ENCODE measurements around the gene FOXD1.
"Not testable (repeated sequence)": the region's sequence is repeated elsewhere in the genome, so short reads cannot be mapped to it uniquely, and the experiment has no call there.

FOXD1 gene

GRCh38 chr5:73448463-73449136 is at the start of gene FOXD1:
TSS of gene FOXD1 (minus strand) at chr5:73448777. CDS start at chr5:73448362, 415 bp downstream.
- DNase-seq (ENCODE audit: low spot score) = peak; percentile 30

DNA sequence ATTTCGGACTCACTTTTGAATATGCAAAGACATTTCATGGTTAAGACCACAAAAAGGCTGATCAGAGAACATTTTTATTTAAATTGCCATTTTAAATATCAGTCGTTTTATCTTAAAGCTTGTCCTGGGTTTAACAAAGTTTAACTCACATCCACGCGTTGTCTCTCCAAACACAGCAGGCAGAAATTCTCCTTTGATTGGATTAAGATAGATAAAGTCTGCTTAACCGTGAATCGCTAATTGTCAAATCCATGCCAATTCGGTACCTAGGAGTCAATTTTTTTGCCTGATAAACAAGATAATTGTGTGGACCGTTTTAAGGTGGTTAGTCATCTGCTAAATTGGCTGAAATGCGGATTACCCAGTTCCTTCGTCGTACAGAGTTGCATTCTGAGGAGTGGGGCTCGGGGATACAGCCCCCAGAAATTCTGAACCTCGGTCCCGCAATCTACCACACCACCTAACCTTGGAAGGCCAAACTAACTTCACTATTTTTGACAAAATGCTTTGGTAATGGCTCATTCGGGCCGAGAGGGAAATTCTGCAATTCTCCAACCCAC is 49.0 kb upstream of the FOXD1 start:
- DNase-seq (ENCODE audit: low spot score) = no peak

GRCh38 chr5:73496984-73497457 is 48.4 kb upstream of the FOXD1 start:
- DNase-seq (ENCODE audit: low spot score) = peak; percentile 40

DNA sequence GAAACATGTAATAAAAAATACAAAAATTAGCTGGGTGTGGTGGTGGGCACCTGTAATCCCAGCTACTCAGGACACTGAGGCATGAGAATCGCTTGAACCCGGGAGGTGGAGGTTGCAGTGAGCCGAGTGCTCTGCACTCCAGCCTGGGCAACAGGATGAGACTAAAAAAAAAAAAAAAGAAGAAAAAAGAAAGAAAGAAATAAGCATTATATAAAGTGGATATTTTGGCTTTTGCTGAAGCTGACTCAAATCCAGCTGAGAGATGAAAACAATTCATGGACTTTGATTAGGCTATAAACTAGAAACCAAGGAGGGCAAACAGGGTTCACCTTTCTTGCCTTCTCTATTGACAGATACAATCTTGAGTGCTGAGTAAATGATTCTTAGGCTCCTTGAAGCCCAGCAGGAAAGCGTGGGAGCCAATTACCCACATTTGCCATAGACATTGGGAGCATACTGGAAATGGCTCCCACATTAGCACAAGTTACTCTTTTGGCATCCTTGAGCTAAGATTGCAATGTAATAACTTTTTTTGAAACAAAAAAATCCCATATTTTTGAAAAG is 47.3 kb upstream of the FOXD1 start:
- DNase-seq (ENCODE audit: low spot score) = no peak

DNA sequence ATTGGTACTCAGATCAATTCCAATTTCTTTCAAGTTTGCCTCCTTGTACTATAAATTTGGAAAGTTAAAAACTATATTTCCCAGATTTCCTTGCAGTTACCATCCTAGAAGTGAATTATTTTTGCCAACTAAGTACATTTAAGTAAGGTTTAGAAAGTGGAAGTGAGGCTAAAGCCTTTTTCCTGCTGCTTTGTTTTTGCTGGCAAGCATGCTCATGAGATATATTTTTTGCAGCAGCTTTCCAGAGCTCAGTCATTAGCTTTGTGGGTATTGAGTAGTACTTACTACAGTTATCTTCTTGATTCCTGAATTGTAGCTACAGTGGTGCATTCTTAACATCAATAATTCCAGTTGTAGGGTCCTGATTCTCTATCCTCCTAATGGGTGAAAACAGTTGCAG is 46.1 kb upstream of the FOXD1 start:
- DNase-seq (ENCODE audit: low spot score) = no peak

DNA sequence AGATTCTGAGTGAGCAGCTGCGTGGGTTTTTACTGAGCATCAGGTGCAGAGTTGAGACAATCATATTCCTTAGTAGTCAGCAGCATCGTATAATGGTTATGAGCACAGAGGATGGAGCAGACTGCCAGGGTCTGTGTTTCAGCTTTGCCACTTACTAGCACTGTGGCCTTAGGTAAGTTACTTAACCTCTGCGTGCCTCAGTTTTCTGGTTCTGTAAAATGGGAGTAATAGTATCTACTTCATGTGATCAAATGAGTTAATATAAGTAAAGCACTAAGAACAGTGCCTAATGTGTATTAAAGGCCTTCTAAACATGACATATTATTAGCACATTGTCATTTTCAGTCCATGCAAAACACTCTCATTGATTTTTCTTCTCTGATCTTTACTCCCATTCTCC is 44.8 kb upstream of the FOXD1 start:
- DNase-seq (ENCODE audit: low spot score) = no peak

- no peak for DNase-seq (ENCODE audit: low spot score)
These were observed 42.6 kb upstream of the FOXD1 start for GRCh38 chr5:73491155-73491554.

DNA sequence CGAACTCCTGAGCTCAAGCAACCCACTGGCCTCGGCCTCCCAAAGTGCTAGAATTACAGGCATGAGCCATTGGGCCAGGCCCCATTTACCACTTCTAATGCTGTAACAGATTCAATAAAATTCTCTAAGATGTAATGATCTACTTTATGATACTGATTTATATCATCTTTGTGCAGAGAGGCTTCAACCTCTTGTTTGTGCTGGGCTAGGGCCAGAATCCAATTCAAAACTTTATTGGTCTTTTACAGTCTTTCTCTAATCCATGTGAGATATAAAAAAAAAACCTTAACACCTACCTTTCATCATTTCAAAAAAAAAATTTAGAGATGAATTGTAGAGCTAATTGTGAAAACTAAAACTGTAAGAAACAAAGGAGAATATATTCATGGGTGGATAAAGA is 41.5 kb upstream of the FOXD1 start:
- DNase-seq (ENCODE audit: low spot score) = no peak

DNA sequence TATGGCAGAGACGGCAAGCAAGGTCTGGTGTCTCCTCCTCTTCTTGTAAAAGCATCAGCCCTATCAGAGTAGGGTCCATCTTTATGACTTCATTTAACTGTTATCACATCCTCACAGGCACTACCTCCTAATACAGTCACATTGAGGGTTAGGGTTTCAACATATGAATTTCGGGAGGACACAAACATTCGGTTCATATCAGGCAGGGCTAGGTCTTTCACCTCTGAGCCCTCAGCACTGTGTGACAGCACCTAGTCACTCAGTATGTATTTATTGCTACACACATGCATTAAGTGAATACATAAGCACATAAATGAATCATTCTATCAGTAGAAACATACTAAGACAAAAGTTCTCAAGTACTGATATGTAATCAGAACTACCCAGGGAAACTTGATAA is 40.2 kb upstream of the FOXD1 start:
- DNase-seq (ENCODE audit: low spot score) = no peak

DNA sequence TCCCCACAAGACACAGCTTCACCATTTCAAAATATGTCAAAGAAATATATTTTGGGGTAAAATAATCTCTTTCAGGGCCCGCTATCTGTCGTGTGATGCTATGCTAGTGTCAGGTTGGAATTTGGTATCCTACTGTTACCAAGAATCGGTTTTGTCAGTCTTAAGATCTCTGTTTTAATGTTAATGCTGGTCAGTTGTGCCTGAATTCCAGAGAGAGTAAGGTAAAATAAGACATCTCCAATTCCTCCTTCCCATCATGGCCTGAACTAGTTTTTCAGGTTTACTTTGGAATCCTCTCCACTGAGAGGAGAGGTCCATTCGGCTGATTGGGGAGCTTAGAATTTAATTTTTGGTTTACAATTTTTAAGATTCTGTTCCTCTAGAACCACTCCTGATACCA is 39.2 kb upstream of the FOXD1 start:
- no peak for DNase-seq (ENCODE audit: low spot score)

- not testable (repeated sequence) for DNase-seq (ENCODE audit: low spot score)
These were observed 38.7 kb upstream of the FOXD1 start for GRCh38 chr5:73487257-73487656.

- DNase-seq (ENCODE audit: low spot score) = no peak
These were observed 37.7 kb upstream of the FOXD1 start for GRCh38 chr5:73486119-73486899.

- no peak for DNase-seq (ENCODE audit: low spot score)
These were observed 37.1 kb upstream of the FOXD1 start for GRCh38 chr5:73485715-73486114.

GRCh38 chr5:73484511-73484910 is 35.9 kb upstream of the FOXD1 start:
- no peak for DNase-seq (ENCODE audit: low spot score)

DNA sequence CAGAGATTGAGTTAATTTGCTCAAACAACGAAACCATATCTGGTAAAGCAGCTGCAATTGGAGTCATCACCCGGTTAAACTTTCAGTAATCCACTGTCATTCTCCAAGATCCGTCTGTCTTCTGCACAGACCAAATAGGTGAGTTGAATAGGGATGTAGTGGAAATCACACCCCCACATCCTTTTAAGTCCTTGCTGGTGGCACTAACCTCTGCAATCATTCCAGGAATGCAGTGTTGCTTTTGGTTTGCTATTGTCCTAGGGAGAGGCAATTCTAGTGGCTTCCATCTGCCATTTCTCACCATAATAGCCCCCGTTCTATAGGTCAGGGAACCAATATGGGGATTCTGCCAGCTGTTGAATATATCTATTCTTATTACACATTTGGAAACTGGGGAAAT is 35.1 kb upstream of the FOXD1 start:
- DNase-seq (ENCODE audit: low spot score) = no peak

GRCh38 chr5:73482383-73483136 is 34.0 kb upstream of the FOXD1 start:
- DNase-seq (ENCODE audit: low spot score) = no peak

- no peak for DNase-seq (ENCODE audit: low spot score)
These were observed 31.9 kb upstream of the FOXD1 start for GRCh38 chr5:73480500-73480899.

DNA sequence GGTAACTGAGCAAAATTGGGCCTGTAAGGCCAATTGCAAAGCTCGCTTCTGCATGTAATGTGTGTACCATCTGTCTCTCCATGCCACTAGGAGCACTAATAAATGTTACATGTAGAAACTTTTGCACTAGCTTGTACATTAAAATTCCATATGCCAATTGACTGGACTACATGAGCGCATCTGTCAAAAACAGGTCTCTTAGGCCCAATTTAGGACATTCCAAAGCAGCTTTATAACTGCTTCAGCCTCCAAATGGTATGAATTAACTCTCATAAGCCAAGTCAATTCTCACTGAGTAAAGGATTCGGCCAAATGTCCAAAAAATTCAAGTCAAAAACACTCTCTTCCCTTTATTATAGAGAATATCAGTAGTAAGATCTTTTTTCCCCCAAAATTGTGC is 23.5 kb upstream of the FOXD1 start:
- no peak for DNase-seq (ENCODE audit: low spot score)

GRCh38 chr5:73471654-73472053 is 23.1 kb upstream of the FOXD1 start:
- DNase-seq (ENCODE audit: low spot score) = no peak

DNA sequence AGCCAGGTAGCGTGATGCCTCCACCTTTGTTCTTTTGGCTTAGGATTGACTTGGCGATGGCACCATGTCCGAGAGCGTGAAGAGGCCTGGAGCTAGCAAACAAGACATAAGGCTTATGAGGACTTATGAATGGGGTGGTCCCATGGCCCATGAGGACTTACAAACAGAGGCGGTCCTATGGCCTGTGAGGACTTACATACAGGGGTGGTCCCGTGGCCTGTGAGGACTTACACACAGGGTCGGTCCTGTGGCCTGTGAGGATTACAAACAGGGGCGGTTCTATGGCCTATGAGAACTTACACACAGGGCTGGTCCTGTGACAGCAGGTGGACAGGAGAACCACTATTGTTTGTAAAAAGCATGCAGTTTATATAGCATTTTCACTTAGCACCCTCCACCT is 21.3 kb upstream of the FOXD1 start:
- no peak for DNase-seq (ENCODE audit: low spot score)

DNA sequence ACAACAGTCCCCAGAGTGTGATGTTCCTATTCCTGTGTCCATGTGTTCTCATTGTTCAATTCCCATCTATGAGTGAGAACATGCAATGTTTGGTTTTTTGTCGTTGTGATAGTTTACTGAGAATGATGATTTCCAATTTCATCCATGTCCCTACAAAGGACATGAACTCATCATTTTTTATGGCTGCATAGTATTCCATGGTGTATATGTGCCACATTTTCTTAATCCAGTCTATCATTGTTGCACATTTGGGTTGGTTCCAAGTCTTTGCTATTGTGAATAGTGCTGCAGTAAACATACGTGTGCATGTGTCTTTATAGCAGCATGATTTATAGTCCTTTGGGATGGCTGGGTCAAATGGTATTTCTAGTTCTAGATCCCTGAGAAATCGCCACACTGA is 20.1 kb upstream of the FOXD1 start:
- DNase-seq (ENCODE audit: low spot score) = not testable (repeated sequence)
